Superior temporal gyrus (tissue), 1 donor: ENCODE data around the gene MFAP3L.

Source experiments
- DNase-seq: peaks from one replicate; pipeline ENCODE4 v3.0.0-alpha.2; 2016; ENCODE audit errors: extremely low spot score

Gene MFAP3L

DNA sequence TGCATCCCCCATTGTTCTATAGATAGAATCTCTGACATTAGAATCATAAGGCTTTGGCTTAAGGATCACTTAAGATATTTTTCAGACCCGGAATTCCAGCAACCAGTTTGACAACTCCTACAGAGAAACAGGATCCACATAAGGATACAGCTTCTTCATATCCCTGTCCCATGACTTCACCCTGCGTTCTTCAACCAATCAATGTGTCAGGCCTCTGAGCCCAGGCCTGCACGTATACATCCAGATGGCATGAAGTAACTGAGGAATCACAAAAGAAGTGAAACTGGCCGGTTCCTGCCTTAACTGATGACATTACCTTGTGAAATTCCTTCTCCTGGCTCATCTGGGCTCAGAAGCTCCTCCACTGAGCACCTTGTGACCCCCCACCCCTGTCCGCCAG lies 85.1 kb downstream of the MFAP3L start:
- DNase-seq, result no peak

DNA sequence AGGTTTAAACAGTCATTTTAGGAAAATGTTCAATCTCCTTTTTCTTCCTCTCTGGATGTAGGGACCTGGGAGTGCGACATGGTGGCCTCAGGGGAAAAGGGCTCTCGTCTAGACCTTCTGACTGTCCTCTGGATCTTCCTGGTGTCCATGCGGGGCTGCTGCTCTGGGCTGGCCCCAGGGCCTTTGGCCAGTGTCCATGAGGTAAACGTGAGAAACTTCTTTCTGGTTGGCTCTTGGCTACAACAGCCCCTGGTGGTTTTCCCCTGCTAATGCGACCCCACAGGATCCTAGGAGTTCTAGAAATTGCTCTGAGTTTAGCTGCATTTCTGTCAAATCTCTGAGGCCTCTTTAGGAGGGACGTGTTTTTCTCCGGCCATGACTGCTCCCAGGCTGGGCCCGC lies 85.7 kb downstream of the MFAP3L start:
- no peak for DNase-seq
